ENCODE results near the gene RETREG1. TPM values are rescaled to one million over a fixed set of nuclear protein-coding genes. Genes with fewer than 3 reads are reported as not detected.

Gene RETREG1
- total and polyA plus RNA-seq, 12 donors: 14.6 to 337 (median 216) TPM

- DNase-seq: no peak
- H3K27ac ChIP-seq: peak overlapping the region; percentile 37 to 96 (median 88)
- WGBS, 2 donors: 36 to 68% methylated on average over 6 of the region's 6 CpGs
These were observed 110.9 kb downstream of the RETREG1 start for GRCh38 chr5:16505904-16506303.

GRCh38 chr5:16505140-16505891, 111.5 kb downstream of the RETREG1 start:
- 59 to 60% methylated on average over 17 of the region's 17 CpGs for WGBS, 2 donors
- Histone ChIP-seq H3K36me3 (no peaks in the 10 kb centered on the region), H3K27me3 (no peaks in the 10 kb centered on the region), H3K4me3 (peak overlapping the region; percentile 2 to 60 (median 48)), H3K9me3 (no peaks in the 10 kb centered on the region), H3K27ac (peak overlapping the region; percentile 37 to 96 (median 88)), H3K4me1 (peaks cover 0 to 56% (median 10%) of the 10 kb centered on the region in 9 donors)
- DNase-seq (no peak), ATAC-seq (peak; percentile 3 to 59 (median 23))
- no peak for TF ChIP-seq CTCF (IDR thresholded peaks at IDR 0.05)
- intact Hi-C loops (cut with DNase I): loop anchor here in 3 of 10 donors (5.0 kb wide), 3 partner anchors 37 to 47 kb away; no protein-coding TSS in a partner anchor

More at GRCh38 chr5:16505904-16506303, 110.9 kb downstream of the RETREG1 start:
- no peaks in the 10 kb centered on the region for H3K9me3 ChIP-seq
- peaks cover 0 to 50% (median 7%) of the 10 kb centered on the region in 9 donors for H3K4me1 ChIP-seq
- no peaks in the 10 kb centered on the region for H3K36me3 ChIP-seq
- intact Hi-C loops (cut with DNase I): loop anchor here in 3 of 10 donors (5.0 kb wide), 3 partner anchors 36 to 46 kb away; no protein-coding TSS in a partner anchor
- H3K27me3 ChIP-seq: no peaks in the 10 kb centered on the region
- ATAC-seq: peak in 6 of 8 donors; percentile 3 to 45 (median 10)
- TF ChIP-seq CTCF (IDR thresholded peaks at IDR 0.05): no peak
- H3K4me3 ChIP-seq: peak overlapping the region; percentile 2 to 60 (median 48)

GRCh38 chr5:16504571-16504970, 112.2 kb downstream of the RETREG1 start:
- no peaks in the 10 kb centered on the region for H3K36me3 ChIP-seq
- ATAC-seq (no peak), DNase-seq (no peak)
- no peaks in the 10 kb centered on the region for H3K27me3 ChIP-seq
- peaks cover 0 to 60% (median 8%) of the 10 kb centered on the region in 9 donors for H3K4me1 ChIP-seq
- TF ChIP-seq CTCF (IDR thresholded peaks at IDR 0.05): no peak
- 79 to 81% methylated on average over 10 of the region's 10 CpGs for WGBS, 2 donors
- H3K4me3 ChIP-seq: peak overlapping the region in 8 of 10 donors; percentile 32 to 60 (median 50)
- peak overlapping the region in 7 of 10 donors; percentile 69 to 96 (median 87) for H3K27ac ChIP-seq
- intact Hi-C loops (cut with DNase I): no loop called here
- no peaks in the 10 kb centered on the region for H3K9me3 ChIP-seq

GRCh38 chr5:16502866-16503265, 113.9 kb downstream of the RETREG1 start:
- Histone ChIP-seq H3K36me3 (no peaks in the 10 kb centered on the region), H3K4me1 (peaks cover 0 to 63% (median 10%) of the 10 kb centered on the region in 9 donors), H3K27me3 (no peaks in the 10 kb centered on the region), H3K9me3 (no peaks in the 10 kb centered on the region), H3K4me3 (no peak overlapping the region), H3K27ac (peak overlapping the region in 5 of 10 donors; percentile 7 to 39 (median 23))
- ATAC-seq (no peak), DNase-seq (no peak)
- 52 to 57% methylated on average over 3 of the region's 3 CpGs for WGBS, 2 donors
- no peak for TF ChIP-seq CTCF (IDR thresholded peaks at IDR 0.05)
- intact Hi-C loops (cut with DNase I): no loop called here

Data from heart right ventricle (tissue), 16 donors.